Fibroblast of upper back skin (primary cell): ENCODE data around the gene FMN2.
A peak's percentile ranks its signal among the peaks of the same experiment; 100 is the strongest.
"Not testable (repeated sequence)": the region's sequence is repeated elsewhere in the genome, so short reads cannot be mapped to it uniquely, and the experiment has no call there.

Source experiments
- DNase-seq: peaks from one replicate; pipeline ENCODE4 v3.0.0-alpha.2; 2013

Gene FMN2

GRCh38 chr1:240258910-240259309, 167.2 kb downstream of the FMN2 start:
- DNase-seq = peak; percentile 98

DNA sequence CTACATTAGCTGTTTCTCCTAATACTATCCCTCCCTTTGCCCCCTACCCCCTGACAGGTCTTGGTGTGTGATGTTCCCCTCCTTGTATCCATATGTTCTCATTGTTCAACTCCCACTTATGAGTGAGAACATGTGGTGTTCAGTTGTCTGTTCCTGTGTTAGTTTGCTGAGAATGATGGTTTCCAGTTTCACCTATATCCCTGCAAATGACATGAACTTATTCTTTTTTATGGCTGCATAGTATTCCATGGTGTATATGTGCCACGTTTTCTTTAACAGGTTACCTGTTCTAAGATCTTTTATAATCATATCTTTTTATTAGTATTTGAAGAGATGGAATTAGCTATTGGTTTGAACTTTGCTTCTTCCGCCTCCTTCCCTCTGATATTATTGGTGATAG, 172.8 kb downstream of the FMN2 start:
- not testable (repeated sequence) for DNase-seq

- no peak for DNase-seq
Observed at GRCh38 chr1:240271081-240271480, 179.4 kb downstream of the FMN2 start.

- DNase-seq = no peak
Observed at GRCh38 chr1:240274569-240274968, 182.9 kb downstream of the FMN2 start.

GRCh38 chr1:240275219-240275618, 183.5 kb downstream of the FMN2 start:
- not testable (repeated sequence) for DNase-seq

- DNase-seq = no peak
Observed at GRCh38 chr1:240278082-240278481, 186.4 kb downstream of the FMN2 start.

DNA sequence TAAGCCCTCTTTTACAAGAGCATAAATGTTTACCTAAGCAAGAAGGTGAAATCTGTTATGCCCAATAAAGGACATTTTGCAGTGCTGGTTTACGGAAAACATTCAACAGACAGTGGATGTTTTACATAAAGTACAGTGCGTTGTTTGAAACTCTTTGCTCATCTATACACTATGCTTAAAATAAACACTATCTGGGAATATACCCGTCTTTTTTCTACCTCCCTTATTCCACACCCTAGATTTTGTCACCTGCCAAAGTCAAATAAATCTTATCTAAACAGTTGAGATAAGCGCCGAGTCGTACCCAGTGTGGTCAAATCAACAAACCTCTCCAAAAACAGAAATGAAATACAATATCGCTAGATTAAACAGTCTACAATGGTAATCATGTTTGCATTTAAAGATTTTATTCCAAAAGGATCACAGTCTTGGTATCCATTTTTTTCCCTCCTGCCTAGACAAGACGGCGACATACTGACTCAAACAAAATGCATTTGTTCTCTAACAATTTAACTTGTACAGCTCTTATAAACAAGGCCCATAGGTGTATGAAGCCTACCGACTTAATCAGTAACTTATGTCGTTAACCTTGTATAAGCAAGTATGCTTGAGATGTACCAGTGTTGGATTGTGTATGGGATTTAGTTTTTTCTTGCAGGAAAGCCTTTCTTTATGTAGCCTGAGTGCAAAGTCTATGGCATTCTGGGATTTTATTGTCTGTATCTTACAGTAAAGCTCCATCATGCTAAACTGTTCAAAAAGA, 189.1 kb downstream of the FMN2 start:
- DNase-seq = no peak

DNA sequence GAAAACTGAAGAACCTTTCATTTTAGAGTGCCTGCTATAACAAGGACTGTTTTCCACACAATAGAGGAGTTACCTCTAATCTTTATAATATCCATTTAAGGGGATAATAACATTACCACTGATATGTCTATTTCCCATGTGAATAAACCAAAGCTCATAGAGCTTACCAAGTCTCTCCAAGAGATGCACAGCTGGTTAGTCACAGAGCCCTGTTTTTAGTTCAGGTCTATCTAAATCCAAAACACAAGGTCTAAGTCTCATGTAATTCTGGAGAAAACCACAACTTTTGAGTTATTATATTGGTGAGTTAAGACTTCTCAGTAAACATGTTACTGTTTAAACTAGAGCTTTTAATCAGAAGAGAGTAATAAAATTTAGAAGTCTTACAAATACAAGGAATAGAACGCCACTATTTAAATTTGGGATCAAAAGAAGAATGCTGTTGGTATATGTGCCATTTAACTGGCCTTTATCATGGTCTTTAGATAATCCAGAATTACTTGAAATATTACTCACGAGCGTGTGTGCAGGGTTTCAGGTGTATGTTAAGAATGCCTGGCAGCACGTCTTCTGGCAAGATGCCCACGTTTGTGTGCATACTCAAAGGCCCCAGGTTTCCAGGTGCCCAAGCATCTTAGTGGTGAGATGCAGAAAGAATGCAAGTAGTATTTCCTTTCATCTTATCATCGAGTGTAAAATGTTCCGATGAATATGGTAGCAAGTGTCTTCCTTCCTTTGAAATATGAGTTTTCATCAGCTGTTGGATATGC, 190.6 kb downstream of the FMN2 start:
- peak; percentile 79 for DNase-seq

- peak; percentile 26 for DNase-seq
Observed at GRCh38 chr1:240284656-240285414, 193.2 kb downstream of the FMN2 start.

GRCh38 chr1:240285540-240285939, 193.9 kb downstream of the FMN2 start:
- peak; percentile 80 for DNase-seq

- no peak for DNase-seq
Observed at GRCh38 chr1:240287722-240288121, 196.0 kb downstream of the FMN2 start.

- no peak for DNase-seq
Observed at GRCh38 chr1:240293706-240294105, 202.0 kb downstream of the FMN2 start.

DNA sequence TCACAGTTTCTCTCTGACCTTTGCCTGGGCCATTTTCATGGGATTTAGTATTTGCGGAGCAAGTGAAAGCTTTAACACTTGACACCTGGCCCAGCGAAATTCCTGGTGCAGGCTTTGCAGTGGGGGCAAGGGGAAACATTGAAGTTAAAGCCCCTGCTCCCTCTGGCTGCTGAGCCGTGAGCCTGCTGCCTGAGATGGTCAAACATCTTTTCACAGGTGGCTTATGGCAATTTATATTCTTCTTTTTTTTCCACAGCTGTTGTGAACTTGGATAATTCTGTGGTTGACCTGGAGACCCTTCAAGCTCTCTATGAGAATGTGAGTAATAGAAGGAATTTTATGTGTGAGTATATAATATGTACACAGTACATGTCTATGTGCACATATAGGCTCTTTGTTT, 202.9 kb downstream of the FMN2 start:
- peak; percentile 58 for DNase-seq

DNA sequence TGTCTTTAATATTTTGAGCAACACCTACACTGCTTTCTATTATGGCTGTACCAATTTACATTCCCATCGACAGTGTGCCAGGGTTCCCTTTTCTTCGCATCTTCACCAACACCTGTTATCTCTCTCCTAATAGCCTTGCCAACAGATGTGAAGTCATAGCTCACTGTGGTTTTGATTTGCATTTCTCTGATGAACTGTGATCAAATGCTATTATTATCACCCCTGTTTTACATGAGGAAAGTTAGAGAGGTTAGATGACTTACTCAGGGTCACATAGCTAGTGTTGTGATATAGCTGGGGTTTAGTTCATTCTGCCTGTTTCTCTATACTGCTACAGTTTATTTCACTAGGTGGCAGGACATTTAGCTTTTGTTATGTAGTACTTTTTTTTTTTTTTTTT, 204.1 kb downstream of the FMN2 start:
- DNase-seq = no peak

DNA sequence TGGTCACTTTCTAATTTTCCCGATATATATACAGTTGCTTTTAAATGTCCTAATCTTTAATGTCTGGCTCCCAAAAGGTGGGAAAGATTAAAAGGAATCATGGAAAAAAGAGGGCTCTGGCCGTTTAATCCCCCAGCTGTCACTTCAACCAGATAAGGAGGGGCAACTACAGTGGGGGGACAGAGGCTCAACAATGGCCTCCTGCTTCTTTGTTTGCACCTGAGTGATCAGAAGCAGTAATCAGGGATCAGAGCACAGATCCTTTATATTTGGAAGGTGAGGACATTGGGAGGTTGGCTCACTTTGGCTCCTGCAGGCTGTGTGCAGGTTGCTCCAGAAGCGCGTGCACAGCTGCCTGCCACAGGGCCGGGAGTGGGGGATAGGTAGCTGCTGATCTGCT, 212.8 kb downstream of the FMN2 start:
- DNase-seq = no peak

GRCh38 chr1:240306673-240307072, 215.0 kb downstream of the FMN2 start:
- DNase-seq = peak; percentile 87

- DNase-seq = no peak
Observed at GRCh38 chr1:240308096-240308495, 216.4 kb downstream of the FMN2 start.

DNA sequence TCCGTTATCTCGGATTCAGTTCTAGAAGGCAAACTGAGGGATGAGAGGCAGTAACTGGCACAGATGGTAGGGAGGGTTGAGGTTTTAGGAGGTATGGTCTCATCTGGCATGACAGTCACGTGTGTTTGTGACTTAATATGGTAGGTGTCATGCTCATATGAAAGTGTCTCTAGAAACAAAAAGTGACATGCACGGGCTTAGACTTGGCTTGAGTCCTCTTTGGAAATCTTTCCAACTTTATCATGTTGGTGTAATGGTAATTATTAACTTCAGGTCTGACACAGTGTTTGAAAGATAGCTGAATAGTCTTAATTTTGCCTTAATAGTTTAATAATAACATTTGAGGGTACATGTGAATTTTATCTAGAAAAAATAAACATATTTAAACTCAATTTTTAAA, 218.1 kb downstream of the FMN2 start:
- DNase-seq = no peak

DNA sequence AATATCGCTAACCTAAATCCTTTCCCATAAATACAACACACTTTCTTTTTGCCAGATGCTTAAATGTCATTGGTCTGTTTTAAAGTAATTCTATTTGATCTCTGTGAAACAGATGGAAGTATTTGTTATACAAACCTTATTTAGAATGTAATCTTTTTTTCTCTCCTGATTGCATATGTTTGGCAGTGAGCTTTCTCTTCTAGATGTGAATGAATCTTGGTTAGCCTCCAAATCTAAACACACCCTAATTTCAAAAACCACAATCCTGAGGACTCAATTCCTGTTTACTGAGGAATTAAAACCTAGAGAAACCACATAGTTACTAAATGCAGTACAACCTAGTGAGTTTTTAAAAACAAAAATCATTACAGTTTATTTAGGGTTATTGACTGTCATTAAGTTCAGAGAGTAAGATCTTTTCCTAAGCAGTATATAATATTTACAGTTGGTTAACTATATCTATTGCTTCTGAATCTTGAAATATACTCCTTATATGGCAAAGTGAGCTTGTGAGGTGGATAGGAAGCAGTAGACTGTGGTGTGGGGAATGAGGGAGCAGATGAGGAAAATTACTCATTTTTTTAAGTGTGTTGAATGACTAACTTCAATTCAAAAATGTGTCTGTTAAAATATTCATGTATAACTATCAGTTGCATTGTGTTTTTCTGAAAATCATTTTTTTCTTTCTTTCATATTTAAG, 218.7 kb downstream of the FMN2 start:
- peak; percentile 85 for DNase-seq

GRCh38 chr1:240312872-240313271, 221.2 kb downstream of the FMN2 start:
- DNase-seq = peak; percentile 91

- peak; percentile 79 for DNase-seq
Observed at GRCh38 chr1:240314845-240315801, 223.4 kb downstream of the FMN2 start.

DNA sequence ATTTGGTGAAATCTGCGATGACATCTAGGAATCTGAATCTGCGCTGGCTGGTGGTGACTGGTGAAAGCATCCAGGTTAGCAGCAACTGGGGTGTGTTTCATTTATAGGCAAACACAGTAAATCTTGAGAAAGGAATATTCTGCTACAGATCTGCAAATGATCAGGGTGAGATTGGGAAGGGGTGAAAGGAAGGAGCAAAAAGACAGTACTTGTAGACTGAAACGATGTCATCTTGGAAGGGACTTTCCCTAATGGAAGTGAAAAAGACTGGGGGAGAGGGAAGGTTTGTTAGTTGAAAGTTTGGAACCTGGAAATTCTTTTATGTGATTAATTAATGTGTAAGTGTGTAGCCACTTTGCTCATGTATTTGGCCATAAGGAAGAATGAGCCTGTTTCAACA, 228.3 kb downstream of the FMN2 start:
- no peak for DNase-seq
